Ishikawa (cell line): ENCODE results near the gene PTPRD.

Experiments used
- CREB1 ChIP-seq: IDR thresholded peaks from 2 replicates; pipeline ENCODE4 v1.6.1; 2012; ENCODE audit warnings: low read depth
- EP300 ChIP-seq: IDR thresholded peaks from 2 replicates; pipeline ENCODE4 v1.6.1; 2012; ENCODE audit warnings: borderline replicate concordance
- NFIC ChIP-seq: IDR thresholded peaks from 2 replicates; pipeline ENCODE4 v1.6.1; 2012
- RAD21 ChIP-seq: IDR thresholded peaks from 2 replicates; pipeline ENCODE4 v1.6.1; 2012; ENCODE audit warnings: low read depth
- TCF12 ChIP-seq: IDR thresholded peaks from 2 replicates; pipeline ENCODE4 v1.6.1; 2012; ENCODE audit warnings: low read depth
- ZBTB7A ChIP-seq: IDR thresholded peaks from 2 replicates; pipeline ENCODE4 v1.6.1; 2012; ENCODE audit warnings: low read depth

- TF ChIP-seq EP300 (no peak), RAD21 (no peak), TCF12 (no peak), CREB1 (no peak), NFIC (no peak), ZBTB7A (no peak)
These were observed 241.0 kb downstream of the PTPRD start for GRCh38 chr9:10371824-10372223.
